Measurements from ENCODE around the gene NINJ1.

NINJ1 gene

DNA sequence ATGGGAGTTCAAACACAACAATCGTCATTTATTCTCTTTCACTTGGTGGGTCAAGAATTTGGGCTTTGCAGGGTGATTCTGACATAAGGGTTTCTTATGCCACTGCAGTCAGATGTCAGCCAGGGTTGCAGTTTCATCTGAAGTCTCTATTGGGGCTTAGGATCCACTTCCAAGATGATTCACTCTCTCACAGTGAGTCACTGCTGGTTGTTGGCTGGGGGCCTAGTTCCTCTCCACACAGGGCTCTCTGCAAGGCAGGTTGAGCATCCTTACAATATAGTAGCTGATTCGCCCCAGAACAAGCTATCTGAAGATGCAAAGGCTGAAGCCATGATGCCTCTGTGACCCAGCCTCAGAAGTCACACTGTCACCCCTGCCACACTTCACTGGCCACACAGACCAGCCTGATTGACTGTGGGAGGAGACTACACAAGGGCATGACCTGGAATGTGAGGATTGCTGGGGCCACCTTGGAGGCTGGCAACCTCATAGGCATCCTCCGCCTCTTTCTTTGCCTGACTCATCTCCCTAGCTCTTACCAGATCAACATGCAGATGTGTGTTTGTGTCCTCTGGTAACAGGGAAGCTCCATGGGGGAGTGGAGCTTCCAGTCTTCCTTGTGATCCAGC, 42.5 kb downstream of the NINJ1 start:
- no peak overlapping the region for H3K4me3 ChIP-seq (ENCODE audit: low read depth, low read length)
- TF ChIP-seq, protein P1, sequence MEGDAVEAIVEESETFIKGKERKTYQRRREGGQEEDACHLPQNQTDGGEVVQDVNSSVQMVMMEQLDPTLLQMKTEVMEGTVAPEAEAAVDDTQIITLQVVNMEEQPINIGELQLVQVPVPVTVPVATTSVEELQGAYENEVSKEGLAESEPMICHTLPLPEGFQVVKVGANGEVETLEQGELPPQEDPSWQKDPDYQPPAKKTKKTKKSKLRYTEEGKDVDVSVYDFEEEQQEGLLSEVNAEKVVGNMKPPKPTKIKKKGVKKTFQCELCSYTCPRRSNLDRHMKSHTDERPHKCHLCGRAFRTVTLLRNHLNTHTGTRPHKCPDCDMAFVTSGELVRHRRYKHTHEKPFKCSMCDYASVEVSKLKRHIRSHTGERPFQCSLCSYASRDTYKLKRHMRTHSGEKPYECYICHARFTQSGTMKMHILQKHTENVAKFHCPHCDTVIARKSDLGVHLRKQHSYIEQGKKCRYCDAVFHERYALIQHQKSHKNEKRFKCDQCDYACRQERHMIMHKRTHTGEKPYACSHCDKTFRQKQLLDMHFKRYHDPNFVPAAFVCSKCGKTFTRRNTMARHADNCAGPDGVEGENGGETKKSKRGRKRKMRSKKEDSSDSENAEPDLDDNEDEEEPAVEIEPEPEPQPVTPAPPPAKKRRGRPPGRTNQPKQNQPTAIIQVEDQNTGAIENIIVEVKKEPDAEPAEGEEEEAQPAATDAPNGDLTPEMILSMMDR (IDR thresholded peaks at IDR 0.05) = no peak
- H3K27ac ChIP-seq = no peak overlapping the region

DNA sequence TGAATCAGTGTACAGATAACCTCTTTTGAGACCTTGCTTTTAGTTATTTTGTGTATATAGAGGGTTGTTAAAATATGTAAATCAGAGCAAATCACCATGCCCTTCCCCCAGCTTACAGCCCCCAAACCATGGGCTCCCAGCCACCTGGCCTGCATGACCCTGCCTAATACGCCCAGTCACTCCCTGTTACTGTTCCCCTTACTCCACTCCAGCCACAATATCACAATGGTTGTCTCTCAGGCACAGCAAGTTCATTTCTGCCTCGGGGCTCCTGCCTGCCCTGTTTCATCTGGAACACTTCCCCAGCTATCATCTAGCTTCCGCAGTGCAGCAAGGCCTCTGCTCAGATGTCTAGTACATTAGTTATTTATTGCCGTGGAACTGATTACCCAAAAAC, 43.0 kb downstream of the NINJ1 start:
- TF ChIP-seq, protein P1 (IDR thresholded peaks at IDR 0.05) = no peak
- Histone ChIP-seq H3K9me3 (ENCODE audit: control insufficient read depth, low read length) (no peaks in the 10 kb centered on the region), H3K27ac (no peak overlapping the region), H3K9ac (no peak overlapping the region), H3K27me3 (ENCODE audit: control insufficient read depth, insufficient read depth, low read length) (no peaks in the 10 kb centered on the region), H3K4me1 (peaks cover 9% of the 10 kb centered on the region), H3K36me3 (ENCODE audit: control insufficient read depth, insufficient read depth, low read length) (no peaks in the 10 kb centered on the region), H3K4me3 (ENCODE audit: low read depth, low read length) (no peak overlapping the region), H3K79me2 (no peaks in the 10 kb centered on the region), H2AFZ (no peak overlapping the region), H3K4me2 (ENCODE audit: low read length) (no peak overlapping the region)

More for the DNA sequence above, 42.5 kb downstream of the NINJ1 start:
- H3K36me3 ChIP-seq (ENCODE audit: control insufficient read depth, insufficient read depth, low read length) = no peaks in the 10 kb centered on the region
- no peaks in the 10 kb centered on the region for H3K9me3 ChIP-seq (ENCODE audit: control insufficient read depth, low read length)
- no peaks in the 10 kb centered on the region for H3K27me3 ChIP-seq (ENCODE audit: control insufficient read depth, insufficient read depth, low read length)
- no peak overlapping the region for H3K9ac ChIP-seq
- no peak overlapping the region for H3K4me2 ChIP-seq (ENCODE audit: low read length)
- H3K79me2 ChIP-seq = no peaks in the 10 kb centered on the region
- peaks cover 9% of the 10 kb centered on the region for H3K4me1 ChIP-seq
- H2AFZ ChIP-seq = no peak overlapping the region

DNA sequence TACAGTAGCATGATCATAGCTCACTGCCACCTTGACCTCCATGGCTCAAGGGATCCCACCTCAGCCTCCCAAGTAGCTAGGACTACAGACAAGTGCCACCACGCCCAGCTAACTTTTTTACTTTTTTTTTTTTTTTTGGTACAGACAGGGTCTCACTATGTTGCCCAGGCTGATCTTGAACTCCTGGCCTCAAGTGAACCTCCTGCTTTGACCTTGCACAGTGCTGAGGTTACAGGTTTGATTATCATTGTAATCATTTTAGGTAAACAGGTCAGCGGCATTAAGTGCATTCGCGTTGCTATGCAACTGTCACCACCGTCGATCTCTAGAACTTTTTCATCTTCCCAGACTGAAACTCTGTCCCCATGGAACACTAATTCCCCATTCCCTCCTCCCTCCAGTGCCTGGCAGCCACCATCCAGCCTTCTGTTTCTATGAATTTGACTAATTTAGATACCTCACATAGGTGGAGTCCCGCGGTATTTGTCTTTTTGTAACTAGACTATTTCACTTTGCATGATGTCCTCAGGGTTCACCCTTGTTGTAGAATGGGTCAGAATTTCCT, 43.9 kb downstream of the NINJ1 start:
- Histone ChIP-seq H2AFZ (no peak overlapping the region), H3K9me3 (ENCODE audit: control insufficient read depth, low read length) (no peaks in the 10 kb centered on the region), H3K79me2 (no peaks in the 10 kb centered on the region), H3K27ac (no peak overlapping the region), H3K9ac (no peak overlapping the region), H3K4me2 (ENCODE audit: low read length) (no peak overlapping the region), H3K36me3 (ENCODE audit: control insufficient read depth, insufficient read depth, low read length) (no peaks in the 10 kb centered on the region), H3K4me1 (peaks cover 9% of the 10 kb centered on the region), H3K4me3 (ENCODE audit: low read depth, low read length) (no peak overlapping the region), H3K27me3 (ENCODE audit: control insufficient read depth, insufficient read depth, low read length) (no peaks in the 10 kb centered on the region)
- TF ChIP-seq, protein P1 (IDR thresholded peaks at IDR 0.05) = no peak

DNA sequence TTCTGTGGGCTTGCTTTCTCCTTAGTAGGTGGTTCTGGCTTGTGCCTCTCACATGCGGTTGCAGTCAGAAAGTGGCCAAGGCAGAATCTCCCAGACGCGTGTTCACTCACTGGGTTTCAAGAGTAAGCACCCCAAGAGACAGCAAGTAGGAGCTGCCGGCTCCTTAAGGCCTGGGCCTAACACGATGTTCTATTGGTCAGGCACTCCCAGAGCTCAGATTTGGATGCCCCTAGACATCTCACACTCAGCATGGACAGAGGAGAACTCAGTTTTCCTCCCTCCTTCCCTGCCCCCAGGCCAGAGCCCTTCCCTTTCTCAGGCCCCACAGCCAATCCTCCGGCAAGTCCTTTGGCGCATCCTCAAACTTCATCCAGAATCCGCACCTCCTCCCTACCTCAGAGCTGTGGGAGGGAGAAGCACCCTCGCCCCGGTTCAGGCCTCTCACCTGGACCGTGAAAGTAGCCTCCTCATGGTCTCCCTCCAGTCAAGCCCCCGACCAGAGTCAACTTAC, 44.5 kb downstream of the NINJ1 start:
- Histone ChIP-seq H3K79me2 (no peaks in the 10 kb centered on the region), H3K4me1 (peaks cover 9% of the 10 kb centered on the region), H3K36me3 (ENCODE audit: control insufficient read depth, insufficient read depth, low read length) (no peaks in the 10 kb centered on the region), H3K27me3 (ENCODE audit: control insufficient read depth, insufficient read depth, low read length) (no peaks in the 10 kb centered on the region), H3K27ac (no peak overlapping the region), H3K4me3 (ENCODE audit: low read depth, low read length) (no peak overlapping the region), H3K9ac (no peak overlapping the region), H3K4me2 (ENCODE audit: low read length) (no peak overlapping the region), H2AFZ (no peak overlapping the region), H3K9me3 (ENCODE audit: control insufficient read depth, low read length) (no peaks in the 10 kb centered on the region)
- TF ChIP-seq, protein P1 (IDR thresholded peaks at IDR 0.05) = no peak

DNA sequence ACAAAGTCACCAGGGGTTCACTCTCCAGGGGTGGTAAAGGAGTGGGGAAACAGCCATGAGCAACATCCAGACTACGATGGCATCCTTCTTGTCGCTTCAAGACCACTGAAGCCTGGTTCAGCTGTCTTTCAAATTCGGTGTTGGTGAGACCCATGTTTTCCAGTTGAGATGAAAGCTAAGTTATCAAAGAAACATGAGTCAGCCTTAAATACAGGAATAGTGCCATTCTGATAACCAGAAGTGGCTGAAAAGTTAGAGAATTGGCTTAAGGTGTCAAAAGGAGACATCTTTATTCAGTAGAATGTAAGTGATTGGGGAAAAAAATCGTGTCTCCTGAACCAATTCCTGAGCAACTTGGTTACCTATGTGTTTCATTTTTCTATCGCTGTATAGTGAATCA, 45.0 kb downstream of the NINJ1 start:
- Histone ChIP-seq H3K9me3 (ENCODE audit: control insufficient read depth, low read length) (no peaks in the 10 kb centered on the region), H3K9ac (no peak overlapping the region), H3K27ac (no peak overlapping the region), H3K4me2 (ENCODE audit: low read length) (no peak overlapping the region), H3K4me1 (peaks cover 9% of the 10 kb centered on the region), H3K4me3 (ENCODE audit: low read depth, low read length) (no peak overlapping the region), H2AFZ (no peak overlapping the region), H3K36me3 (ENCODE audit: control insufficient read depth, insufficient read depth, low read length) (no peaks in the 10 kb centered on the region), H3K27me3 (ENCODE audit: control insufficient read depth, insufficient read depth, low read length) (no peaks in the 10 kb centered on the region), H3K79me2 (no peaks in the 10 kb centered on the region)
- TF ChIP-seq, protein P1 (IDR thresholded peaks at IDR 0.05) = no peak
